ENCODE results near the gene STX18.

DNA sequence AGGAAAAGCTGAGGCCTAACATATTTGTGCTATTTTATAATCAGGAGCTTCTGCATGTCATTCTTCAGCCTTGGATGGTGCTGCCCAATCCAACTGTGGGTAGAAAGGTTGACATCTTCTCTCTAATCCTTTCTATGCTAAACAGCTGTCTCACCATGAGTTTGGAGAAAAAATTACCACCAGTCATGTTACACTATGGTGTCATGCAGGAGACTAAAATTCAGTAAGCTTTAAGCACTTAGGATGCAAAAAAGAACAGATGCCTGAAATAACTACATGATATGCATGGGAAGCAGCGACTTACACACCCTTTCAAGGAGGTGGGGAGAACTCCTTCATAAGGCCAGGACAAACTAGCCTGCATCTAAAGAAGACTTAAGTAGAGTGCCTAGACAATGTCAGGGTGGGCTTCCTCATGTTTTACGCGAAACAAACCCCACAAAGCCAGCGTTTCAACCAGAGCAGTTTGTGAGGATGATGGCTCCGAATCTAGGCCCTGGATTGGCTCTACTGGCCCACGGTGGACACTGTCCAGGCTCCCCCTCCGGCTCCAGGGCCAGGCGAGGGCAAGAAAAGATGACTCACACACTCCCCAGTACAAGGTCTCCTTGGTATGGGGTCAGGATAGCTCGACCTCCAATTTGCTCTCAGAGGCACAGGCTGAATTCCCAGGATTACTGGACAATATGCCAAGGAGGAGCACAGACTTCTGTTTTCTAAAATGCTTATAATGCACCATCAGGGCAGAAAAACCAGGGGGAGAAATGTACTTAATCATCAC lies 45.1 kb downstream of the STX18 start:
- TF ChIP-seq, protein P1, sequence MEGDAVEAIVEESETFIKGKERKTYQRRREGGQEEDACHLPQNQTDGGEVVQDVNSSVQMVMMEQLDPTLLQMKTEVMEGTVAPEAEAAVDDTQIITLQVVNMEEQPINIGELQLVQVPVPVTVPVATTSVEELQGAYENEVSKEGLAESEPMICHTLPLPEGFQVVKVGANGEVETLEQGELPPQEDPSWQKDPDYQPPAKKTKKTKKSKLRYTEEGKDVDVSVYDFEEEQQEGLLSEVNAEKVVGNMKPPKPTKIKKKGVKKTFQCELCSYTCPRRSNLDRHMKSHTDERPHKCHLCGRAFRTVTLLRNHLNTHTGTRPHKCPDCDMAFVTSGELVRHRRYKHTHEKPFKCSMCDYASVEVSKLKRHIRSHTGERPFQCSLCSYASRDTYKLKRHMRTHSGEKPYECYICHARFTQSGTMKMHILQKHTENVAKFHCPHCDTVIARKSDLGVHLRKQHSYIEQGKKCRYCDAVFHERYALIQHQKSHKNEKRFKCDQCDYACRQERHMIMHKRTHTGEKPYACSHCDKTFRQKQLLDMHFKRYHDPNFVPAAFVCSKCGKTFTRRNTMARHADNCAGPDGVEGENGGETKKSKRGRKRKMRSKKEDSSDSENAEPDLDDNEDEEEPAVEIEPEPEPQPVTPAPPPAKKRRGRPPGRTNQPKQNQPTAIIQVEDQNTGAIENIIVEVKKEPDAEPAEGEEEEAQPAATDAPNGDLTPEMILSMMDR (IDR thresholded peaks at IDR 0.05; ENCODE audit: extremely low read depth in 1 of 2, insufficient read depth in 1 of 2, low read depth in 1 of 2, low read length in 2 of 2): no peak
- TF ChIP-seq JUN (IDR thresholded peaks at IDR 0.05; ENCODE audit: borderline replicate concordance, insufficient read depth, insufficient read length, low read depth) (no peak), POLR2A (IDR thresholded peaks at IDR 0.05; ENCODE audit: low read depth, low read length) (no peak), POLR2AphosphoS5 (IDR thresholded peaks at IDR 0.05; ENCODE audit: insufficient read depth, low read depth, low read length) (no peak)
